SJCRH30 (cell line): ENCODE data around the gene MRPL57. TPM values are rescaled to one million over a fixed set of nuclear protein-coding genes. Genes with fewer than 3 reads are reported as not detected.
A peak's percentile ranks its signal among the peaks of the same experiment; 100 is the strongest.
"Not testable (repeated sequence)": the region's sequence is repeated elsewhere in the genome, so short reads cannot be mapped to it uniquely, and the experiment has no call there.

Experiments
- DNase-seq, 2 experiments: peaks; one replicate each; pipeline ENCODE4 v3.0.0-alpha.2; 2015 to 2020
- H3K27ac ChIP-seq: fragments of 250-450 bp; sonication (Bioruptor Pico); 2 replicates; pipeline ENCODE4 v1.5.1; 2020; ENCODE audit warnings: mild to moderate bottlenecking, moderate library complexity
- H3K27me3 ChIP-seq: fragments of 250-450 bp; sonication (Bioruptor Pico); 2 replicates; pipeline ENCODE4 v1.5.1; 2020; ENCODE audit warnings: mild to moderate bottlenecking, moderate library complexity
- H3K36me3 ChIP-seq: fragments of 250-450 bp; sonication (Bioruptor Pico); 2 replicates; pipeline ENCODE4 v1.5.1; 2020; ENCODE audit warnings: mild to moderate bottlenecking, moderate library complexity
- H3K4me1 ChIP-seq: fragments of 250-450 bp; sonication (Bioruptor Pico); 2 replicates; pipeline ENCODE4 v1.5.1; 2020; ENCODE audit warnings: mild to moderate bottlenecking, moderate library complexity
- H3K4me3 ChIP-seq: fragments of 250-450 bp; sonication (Bioruptor Pico); 2 replicates; pipeline ENCODE4 v1.5.1; 2020; ENCODE audit warnings: mild to moderate bottlenecking, moderate library complexity
- H3K9me3 ChIP-seq: fragments of 250-450 bp; sonication (Bioruptor Pico); replicated peaks from 2 replicates; pipeline ENCODE4 v1.5.1; 2020; ENCODE audit warnings: mild to moderate bottlenecking, moderate library complexity
- total RNA-seq: library from RNA; depleted of rRNA; stranded (reverse); fragments of >200 nt; shearing (Covaris generic); gene quantifications from 2 replicates; pipeline ENCODE4 v1.2.3, GENCODE V29; 2014; rRNA removed

Gene MRPL57
- 37.7 and 40.5 TPM in 2 replicates for total RNA-seq

DNA sequence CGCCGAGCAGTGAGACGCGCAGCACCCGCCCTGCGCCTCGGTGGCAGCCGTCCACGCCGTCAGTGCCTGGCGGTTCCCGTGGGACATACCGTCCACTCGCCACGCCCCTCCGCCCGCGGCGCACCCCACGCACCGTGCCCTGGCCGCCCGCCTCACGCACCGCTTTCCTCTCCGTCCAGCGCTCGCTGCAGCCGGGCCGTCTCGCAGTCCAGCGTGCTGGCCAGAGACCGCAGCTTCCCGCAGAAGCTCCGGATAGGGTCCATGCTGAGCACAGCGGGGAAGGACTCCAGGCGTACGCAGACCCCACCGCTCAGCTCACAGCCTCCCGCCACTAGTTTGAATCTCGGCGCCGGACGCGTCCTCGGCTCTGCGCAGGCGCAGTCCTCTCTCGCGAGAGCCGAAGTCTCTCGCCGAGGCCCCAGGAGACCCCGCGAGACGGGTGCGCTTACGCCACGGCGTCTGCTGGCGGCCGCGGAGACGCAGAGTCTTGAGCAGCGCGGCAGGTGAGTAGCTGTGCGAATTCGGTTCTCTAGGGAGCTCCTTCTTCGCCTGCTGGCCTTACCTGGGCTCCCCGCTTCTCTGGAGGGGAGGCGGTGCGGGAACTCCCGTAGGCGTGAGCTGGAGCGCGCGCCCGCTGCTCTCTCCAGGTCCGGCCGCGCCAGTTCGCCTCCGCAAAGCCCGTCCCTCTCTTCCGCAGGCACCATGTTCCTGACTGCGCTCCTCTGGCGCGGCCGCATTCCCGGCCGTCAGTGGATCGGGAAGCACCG lies at the start of gene MRPL57, which contains the start of gene SKA3:
MRPL57 (plus strand) TSS at position 444 of the 767 bp plus-strand sequence; CDS start at position 703, 259 bp downstream.
SKA3 (minus strand) TSS at position 338 of the 767 bp plus-strand sequence; CDS start at position 263, 75 bp downstream.
- Histone ChIP-seq H3K27ac (peak within 1 kb of the TSS; percentile 93), H3K4me1 (peaks cover 16% of the 10 kb centered on the region), H3K27me3 (no peaks in the 10 kb centered on the region), H3K9me3 (no peaks in the 10 kb centered on the region), H3K4me3 (peak within 1 kb of the TSS; percentile 84), H3K36me3 (peaks cover 13% of the 10 kb centered on the region)
- peak; percentile 96 to 97 for DNase-seq

DNA sequence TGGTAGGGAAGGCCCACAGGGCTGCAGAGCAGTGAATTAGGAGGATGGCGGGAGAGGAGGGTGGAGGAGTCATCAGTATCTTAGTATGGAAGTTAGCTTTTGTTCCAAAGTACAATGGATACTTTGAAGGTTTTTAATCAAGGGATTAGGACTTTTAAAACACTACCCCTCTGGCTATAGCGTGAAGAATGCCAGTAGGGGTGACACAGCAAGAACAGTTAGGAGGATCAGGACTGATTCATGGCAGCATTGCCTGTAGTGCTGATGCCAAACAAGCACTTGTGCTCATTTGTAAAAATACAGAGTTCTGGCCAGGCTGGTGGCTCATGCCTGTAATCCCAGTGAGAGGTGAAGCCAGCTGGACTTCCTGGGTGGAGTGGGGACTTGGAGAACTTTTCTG lies 46.3 kb upstream of the MRPL57 start:
- Histone ChIP-seq H3K27me3 (no peaks in the 10 kb centered on the region), H3K27ac (no peak overlapping the region), H3K4me1 (no peaks in the 10 kb centered on the region), H3K36me3 (no peaks in the 10 kb centered on the region), H3K4me3 (no peak overlapping the region), H3K9me3 (no peaks in the 10 kb centered on the region)
- no peak for DNase-seq

DNA sequence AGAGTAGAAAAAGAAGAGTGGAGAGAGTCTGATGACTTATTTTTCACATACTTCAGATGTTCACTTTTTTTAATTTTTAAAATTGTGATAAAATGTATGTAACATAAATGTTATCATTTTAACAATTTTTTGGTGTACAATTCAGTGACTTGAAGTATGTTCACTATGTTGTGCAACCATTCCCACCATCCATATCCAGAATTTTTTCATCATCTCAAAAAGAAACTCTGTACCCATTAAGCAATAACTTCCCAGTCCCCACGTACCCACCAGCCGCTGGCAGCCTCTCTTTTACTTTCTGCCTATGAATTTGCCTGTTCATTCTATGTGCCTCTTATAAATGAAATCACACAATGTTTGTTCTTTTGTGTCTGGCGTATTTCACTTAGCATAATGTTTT lies 43.4 kb upstream of the MRPL57 start:
- Histone ChIP-seq H3K36me3 (no peaks in the 10 kb centered on the region), H3K27me3 (no peaks in the 10 kb centered on the region), H3K27ac (no peak overlapping the region), H3K4me3 (no peak overlapping the region), H3K4me1 (no peaks in the 10 kb centered on the region), H3K9me3 (no peaks in the 10 kb centered on the region)
- no peak for DNase-seq

DNA sequence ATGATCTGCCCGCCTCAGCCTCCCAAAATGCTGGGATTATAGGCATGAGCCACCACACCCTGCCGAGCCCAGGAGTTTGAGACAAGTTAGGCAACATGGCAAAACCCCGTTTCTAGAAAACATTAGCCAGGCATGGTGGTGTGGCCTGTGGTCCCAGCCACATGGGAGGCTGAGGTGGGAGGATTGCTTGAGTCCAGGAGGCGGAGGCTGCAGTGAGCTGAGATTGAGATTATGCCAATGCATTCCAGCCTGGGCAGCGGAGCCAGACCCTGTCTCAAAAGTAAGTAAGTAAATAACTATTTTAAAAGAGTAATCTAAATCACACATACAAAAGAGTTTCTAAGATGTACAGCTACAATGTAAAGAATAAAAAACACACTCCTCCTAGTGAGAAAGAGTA lies 42.0 kb upstream of the MRPL57 start:
- Histone ChIP-seq H3K4me1 (peaks cover 3% of the 10 kb centered on the region; the same call in 1 of the 2 replicates), H3K27me3 (no peaks in the 10 kb centered on the region), H3K4me3 (no peak overlapping the region), H3K9me3 (no peaks in the 10 kb centered on the region), H3K36me3 (no peaks in the 10 kb centered on the region), H3K27ac (no peak overlapping the region)
- DNase-seq, result no peak

DNA sequence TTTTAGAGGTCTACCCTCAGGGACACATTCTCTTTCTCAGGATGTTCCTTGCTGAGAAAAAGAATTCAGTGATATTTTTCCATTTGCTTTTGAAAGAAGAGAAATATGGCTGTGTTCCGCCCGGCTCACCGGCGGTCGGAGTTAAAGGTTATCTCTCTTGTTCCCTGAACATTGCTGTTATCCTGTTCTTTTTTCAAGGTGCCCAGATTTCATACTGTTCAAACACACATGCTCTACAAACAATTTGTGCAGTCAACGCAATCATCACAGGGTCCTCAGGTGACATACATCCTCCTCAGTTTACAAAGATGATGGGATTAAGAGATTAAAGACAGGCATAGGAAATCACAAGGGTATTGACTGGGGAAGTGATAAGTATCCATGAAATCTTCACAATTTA lies 40.6 kb upstream of the MRPL57 start:
- not testable (repeated sequence) for H3K27me3 ChIP-seq, DNase-seq, H3K9me3 ChIP-seq, H3K4me1 ChIP-seq, H3K4me3 ChIP-seq, H3K36me3 ChIP-seq, H3K27ac ChIP-seq

DNA sequence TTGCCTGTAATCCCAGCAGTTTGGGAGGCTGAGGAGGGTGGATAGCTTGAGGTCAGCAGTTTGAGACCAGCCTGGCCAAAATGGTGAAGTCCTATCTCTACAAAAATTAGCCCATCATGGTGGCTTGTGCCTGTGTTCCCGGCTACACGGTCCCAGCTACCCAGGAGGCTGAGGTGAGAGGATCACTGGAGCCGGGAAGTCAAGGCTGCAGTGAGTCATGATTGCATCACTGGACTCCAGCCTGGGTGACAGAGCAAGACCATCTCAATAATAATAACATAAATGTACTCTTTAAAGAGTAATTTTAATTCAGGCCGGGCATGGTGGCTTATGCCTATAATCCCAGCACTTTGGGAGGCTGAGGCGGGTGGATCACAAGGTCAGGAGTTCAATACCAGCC lies 38.8 kb upstream of the MRPL57 start:
- H3K4me3 ChIP-seq, result no peak overlapping the region
- H3K4me1 ChIP-seq, result peaks cover 10% of the 10 kb centered on the region; the same call in 1 of the 2 replicates
- peaks cover 6% of the 10 kb centered on the region for H3K36me3 ChIP-seq
- H3K27me3 ChIP-seq, result no peaks in the 10 kb centered on the region
- no peak for DNase-seq
- H3K9me3 ChIP-seq, result no peaks in the 10 kb centered on the region
- H3K27ac ChIP-seq, result no peak overlapping the region

DNA sequence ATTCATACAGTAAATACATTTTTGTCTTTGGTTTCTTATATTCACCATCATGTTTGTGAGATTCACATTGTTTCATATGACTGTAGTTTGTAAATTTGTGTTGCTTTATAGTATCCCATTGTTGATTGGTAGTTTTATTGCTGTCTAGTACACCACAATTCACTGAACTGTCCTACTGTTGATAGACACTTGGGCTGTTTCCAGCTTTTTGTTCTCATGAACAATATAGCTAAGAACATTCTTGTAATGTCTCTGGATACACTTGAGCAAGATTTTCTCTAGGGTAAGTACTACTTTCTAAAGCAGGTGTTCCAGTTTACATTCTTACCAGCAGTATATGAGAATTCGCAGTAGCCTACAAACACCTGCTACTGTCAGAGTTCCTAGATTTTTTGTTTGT lies 37.9 kb upstream of the MRPL57 start:
- H3K9me3 ChIP-seq, result no peaks in the 10 kb centered on the region
- peak in 1 of 2 experiments; percentile 26 for DNase-seq
- peaks cover 14% of the 10 kb centered on the region for H3K36me3 ChIP-seq
- peaks cover 10% of the 10 kb centered on the region; the same call in 1 of the 2 replicates for H3K4me1 ChIP-seq
- no peak overlapping the region for H3K4me3 ChIP-seq
- no peaks in the 10 kb centered on the region for H3K27me3 ChIP-seq
- H3K27ac ChIP-seq, result no peak overlapping the region

DNA sequence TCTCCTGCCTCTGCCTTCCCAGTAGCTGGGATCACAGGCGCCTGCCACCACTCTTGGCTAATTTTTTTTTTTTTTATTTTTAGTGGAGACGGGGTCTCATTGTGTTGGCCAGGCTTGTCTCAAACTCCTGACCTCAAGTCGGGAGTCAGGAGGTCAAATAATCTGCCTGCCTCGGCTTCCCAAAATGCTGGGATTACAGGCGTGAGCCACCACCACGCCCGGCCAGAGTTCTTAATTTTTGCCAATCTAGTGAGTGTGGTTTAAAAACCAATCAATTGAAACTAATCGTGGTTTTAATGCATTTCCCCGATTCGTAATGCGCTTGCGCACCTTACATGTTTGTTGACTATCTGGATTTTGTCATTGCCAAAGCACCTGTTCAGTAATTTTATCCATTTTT lies 37.1 kb upstream of the MRPL57 start:
- DNase-seq, result no peak
- H3K27me3 ChIP-seq, result no peaks in the 10 kb centered on the region
- peak overlapping the region; percentile 72 for H3K27ac ChIP-seq
- H3K4me1 ChIP-seq, result peaks cover 10% of the 10 kb centered on the region; the same call in 1 of the 2 replicates
- H3K36me3 ChIP-seq, result peaks cover 16% of the 10 kb centered on the region
- H3K9me3 ChIP-seq, result no peaks in the 10 kb centered on the region
- H3K4me3 ChIP-seq, result peak overlapping the region; percentile 80

DNA sequence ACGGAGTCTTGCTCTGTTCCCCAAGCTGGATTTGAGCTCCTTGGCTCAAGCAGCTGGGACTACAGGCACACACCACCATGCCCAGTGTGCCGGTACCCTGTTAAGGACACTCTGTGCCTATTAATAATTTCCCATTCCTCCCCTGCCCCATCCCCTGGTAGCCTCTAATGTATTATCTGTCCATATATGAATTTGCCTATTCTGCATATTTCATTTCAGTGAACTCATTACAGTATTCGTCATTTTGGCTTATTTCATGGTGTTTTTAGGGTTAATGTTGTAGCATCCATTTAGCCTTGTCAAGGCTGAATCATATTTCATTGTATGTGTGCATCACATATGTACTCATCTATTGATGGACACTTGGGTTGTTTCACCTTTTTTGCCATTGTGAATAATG lies 33.7 kb upstream of the MRPL57 start:
- H3K4me1 ChIP-seq, result peaks cover 10% of the 10 kb centered on the region; the same call in 1 of the 2 replicates
- H3K27me3 ChIP-seq, result no peaks in the 10 kb centered on the region
- no peak for DNase-seq
- no peak overlapping the region for H3K27ac ChIP-seq
- no peak overlapping the region for H3K4me3 ChIP-seq
- H3K9me3 ChIP-seq, result no peaks in the 10 kb centered on the region
- H3K36me3 ChIP-seq, result peaks cover 44% of the 10 kb centered on the region

DNA sequence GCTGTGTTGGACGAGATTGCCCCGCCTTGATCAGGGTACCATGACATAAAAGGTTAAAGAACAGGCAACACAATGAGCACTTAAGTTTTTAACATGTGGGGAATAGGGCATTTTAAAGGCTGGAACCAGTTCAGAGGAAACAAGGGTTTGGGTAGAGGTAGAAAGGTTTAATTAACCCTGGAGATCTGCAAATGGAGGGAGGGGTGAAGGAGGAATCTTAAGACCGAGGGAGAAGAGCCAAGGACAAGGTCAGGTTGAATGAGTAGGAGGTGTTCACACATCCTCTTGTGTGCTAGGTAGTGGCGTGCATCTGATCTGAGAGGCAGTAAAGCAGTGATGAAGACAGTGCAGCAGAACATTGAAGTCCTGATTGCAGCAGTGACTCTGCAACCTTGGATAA lies 28.6 kb upstream of the MRPL57 start:
- no peaks in the 10 kb centered on the region for H3K27me3 ChIP-seq
- DNase-seq, result no peak

DNA sequence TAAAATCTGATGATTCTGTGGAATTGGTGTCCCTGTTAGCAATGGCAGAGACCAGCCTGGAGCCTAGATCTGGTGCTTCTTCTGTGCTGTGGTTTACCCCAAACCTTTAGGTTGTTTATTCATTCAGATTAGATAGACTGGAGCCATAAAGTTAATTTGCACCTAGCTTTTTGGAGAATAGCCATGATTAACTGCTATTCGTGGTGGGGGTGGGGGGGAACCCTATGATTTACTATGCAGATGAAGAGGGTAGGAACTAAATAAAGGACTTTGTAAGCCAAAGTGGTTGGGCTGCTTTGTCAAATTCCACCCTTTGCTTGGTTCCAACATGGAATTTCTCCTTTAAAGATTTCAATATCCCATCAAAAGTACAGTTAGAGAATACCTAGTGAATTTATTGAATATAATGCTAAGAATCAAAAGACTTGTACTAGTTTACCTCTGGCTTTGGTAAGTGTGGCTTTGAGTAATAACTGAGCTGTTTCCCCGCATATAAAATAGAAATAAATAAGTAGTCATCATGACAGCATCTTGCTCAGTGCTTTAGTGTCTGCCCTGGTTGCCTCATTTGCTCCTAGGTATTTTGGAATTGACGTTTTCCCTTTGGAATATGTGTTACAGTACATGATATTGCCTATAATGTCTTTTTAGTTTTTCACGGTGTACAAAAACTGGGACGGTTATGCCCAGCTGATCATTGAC lies 27.8 kb upstream of the MRPL57 start:
- Histone ChIP-seq H3K36me3 (peaks cover 37% of the 10 kb centered on the region), H3K27me3 (no peaks in the 10 kb centered on the region), H3K27ac (no peak overlapping the region), H3K4me1 (peaks cover 13% of the 10 kb centered on the region), H3K4me3 (no peak overlapping the region), H3K9me3 (no peaks in the 10 kb centered on the region)
- no peak for DNase-seq

More for the DNA sequence above, 28.6 kb upstream of the MRPL57 start:
- H3K4me1 ChIP-seq, result peaks cover 13% of the 10 kb centered on the region
- H3K36me3 ChIP-seq, result peaks cover 44% of the 10 kb centered on the region
- H3K9me3 ChIP-seq, result no peaks in the 10 kb centered on the region
- no peak overlapping the region for H3K27ac ChIP-seq
- no peak overlapping the region for H3K4me3 ChIP-seq

DNA sequence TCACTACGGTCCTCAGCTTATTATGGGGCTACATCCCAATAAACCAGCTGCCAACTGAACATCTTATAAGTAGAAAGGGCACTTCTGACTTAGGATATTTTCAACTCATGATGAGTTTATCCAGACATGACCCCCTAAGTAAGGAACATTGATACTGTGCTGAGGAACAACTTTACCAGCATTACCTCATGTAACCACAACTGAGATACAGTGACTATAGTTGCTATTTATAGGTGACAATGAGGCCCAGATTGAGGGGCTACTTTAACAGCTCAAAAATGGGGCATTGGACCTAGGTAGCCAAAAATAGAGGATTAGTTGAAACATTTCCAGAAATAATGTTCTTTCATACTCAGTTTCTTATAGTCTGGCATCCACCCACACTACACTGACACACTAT lies 26.9 kb upstream of the MRPL57 start:
- Histone ChIP-seq H3K36me3 (peaks cover 43% of the 10 kb centered on the region), H3K4me1 (peaks cover 13% of the 10 kb centered on the region), H3K27me3 (no peaks in the 10 kb centered on the region), H3K9me3 (no peaks in the 10 kb centered on the region), H3K4me3 (no peak overlapping the region), H3K27ac (peak overlapping the region; percentile 4; the same call in 1 of the 2 replicates)
- DNase-seq, result peak in 1 of 2 experiments; percentile 39

DNA sequence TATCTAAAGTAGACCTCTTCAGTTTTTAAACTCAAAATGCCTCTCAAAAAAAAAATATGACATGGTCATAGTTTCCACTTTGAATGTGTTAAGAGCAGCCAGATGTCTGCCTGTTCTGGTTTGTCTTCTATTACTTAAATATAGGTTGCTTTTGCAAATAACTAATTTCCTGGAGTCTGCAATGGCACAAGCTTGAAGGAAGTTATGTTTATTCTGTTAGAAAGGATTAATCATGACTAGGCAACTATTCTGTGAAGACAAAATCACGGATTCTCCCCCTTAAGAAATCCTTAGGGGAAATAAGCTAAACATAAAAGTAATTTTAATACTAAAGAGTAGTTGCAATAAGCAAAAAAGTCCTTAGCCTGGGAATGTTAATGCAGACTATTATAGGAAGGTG lies 26.4 kb upstream of the MRPL57 start:
- Histone ChIP-seq H3K27ac (no peak overlapping the region), H3K4me3 (no peak overlapping the region), H3K36me3 (peaks cover 47% of the 10 kb centered on the region), H3K9me3 (no peaks in the 10 kb centered on the region), H3K4me1 (peaks cover 13% of the 10 kb centered on the region), H3K27me3 (no peaks in the 10 kb centered on the region)
- no peak for DNase-seq

DNA sequence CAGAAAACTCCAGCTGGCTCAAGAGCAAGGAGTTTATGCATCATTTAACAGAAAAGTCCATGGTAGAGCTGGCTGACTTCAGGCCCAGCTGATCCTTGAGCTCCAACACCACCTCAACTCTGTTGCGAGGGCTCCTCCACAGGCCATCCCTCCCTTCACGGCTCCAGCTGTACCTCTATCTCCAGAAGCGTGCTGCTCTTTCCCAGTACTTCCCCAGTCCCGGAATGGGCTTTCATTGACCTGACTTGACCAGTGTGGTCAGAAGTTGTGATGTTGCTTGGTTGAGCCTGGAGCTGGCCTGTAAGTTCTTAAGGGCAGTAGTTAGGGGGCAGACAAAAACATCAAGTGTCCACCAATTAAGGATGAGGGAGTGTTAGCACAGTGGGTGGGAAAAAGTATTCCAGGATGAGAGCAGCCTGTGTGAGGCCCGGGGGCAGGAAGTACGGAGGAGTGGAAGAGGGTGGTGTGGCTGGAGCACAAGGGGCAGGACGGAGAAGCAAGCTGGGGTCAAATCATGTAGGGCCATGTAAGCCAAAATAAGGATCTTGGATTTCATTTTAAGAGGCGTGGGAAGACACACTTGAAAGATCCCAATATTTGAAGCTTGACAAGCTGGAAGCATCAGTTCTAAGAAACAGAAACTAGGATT lies 24.1 kb upstream of the MRPL57 start:
- Histone ChIP-seq H3K27me3 (no peaks in the 10 kb centered on the region), H3K9me3 (no peaks in the 10 kb centered on the region), H3K36me3 (peaks cover 37% of the 10 kb centered on the region), H3K27ac (no peak overlapping the region), H3K4me1 (peaks cover 13% of the 10 kb centered on the region), H3K4me3 (no peak overlapping the region)
- DNase-seq, result no peak

DNA sequence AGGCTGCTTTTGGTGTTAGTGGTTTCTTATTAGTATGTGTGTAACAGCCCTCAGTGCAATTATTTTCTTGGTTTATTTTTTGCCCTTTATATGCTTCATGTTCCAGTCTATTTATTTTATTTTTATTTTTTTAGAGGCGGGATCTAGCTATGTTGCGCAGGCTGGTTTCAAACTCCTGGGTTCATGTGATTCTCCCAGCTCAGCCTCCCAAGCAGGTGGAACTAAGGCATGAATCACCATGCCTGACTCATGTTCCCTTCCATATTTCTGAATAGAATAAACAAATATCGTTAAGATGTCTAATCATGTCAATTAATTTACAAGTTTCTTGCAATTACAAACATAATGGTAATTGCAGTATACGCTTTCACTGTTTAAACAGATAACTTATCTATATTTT lies 11.8 kb upstream of the MRPL57 start:
- Histone ChIP-seq H3K36me3 (peaks cover 67% of the 10 kb centered on the region), H3K27ac (no peak overlapping the region), H3K4me3 (no peak overlapping the region), H3K9me3 (no peaks in the 10 kb centered on the region), H3K27me3 (no peaks in the 10 kb centered on the region), H3K4me1 (no peaks in the 10 kb centered on the region)
- no peak for DNase-seq
